UCSD-AML1 (cell line): ENCODE data around the gene SPDYE17.
"Not testable (repeated sequence)": the region's sequence is repeated elsewhere in the genome, so short reads cannot be mapped to it uniquely, and the experiment has no call there.

Experiments
- DNase-seq: peaks from one replicate; lab custom pipeline; 2025; ENCODE audit not compliant: unreplicated experiment; lab: John Stamatoyannopoulos, UW

Gene SPDYE17

GRCh38 chr7:77032261-77032660, at the start of gene SPDYE17:
Gene SPDYE17, minus strand, starts transcription at chr7:77032361. Its CDS starts 1,791 bp downstream, at chr7:77030570.
- not testable (repeated sequence) for DNase-seq

- not testable (repeated sequence) for DNase-seq
These were observed 48.1 kb upstream of the SPDYE17 start for GRCh38 chr7:77080236-77080635.

GRCh38 chr7:77079624-77080023, 47.5 kb upstream of the SPDYE17 start:
- not testable (repeated sequence) for DNase-seq

DNA sequence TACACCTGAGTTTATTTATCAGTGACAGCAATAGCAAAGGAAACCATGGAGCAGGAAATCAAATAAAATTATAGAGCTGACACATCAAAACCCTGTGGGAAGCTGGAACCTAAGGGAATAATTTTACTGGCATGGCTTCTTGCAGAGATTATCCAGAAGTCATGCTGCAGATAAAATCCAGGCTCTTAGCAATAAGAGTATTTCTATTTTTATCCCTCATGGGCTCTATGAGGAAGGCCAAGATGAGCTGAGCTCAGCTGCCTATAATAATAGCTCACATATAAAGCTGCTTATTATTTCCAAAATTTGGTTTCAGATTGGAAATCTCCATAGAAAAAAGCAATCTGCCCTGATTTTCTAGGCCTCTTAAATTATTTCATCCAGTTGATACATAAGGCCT, 47.0 kb upstream of the SPDYE17 start:
- DNase-seq = not testable (repeated sequence)

DNA sequence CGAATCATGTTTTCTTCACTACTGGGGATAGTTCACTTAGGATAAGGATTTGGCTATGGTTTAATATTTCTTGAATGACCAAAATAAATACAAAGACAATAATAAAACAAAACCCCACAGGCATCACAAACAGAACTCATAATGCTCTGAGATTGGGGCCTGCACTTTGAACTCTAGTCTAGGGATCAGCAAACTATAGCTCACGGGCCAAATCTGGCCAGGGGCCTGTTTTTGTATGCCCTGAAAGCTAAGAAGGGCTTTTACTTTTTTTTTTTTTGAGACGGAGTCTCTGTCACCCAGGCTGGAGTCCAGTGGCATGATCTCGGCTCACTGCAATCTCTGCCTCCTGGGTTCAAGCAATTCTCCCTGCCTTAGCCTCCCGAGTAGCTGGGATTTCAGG, 44.9 kb upstream of the SPDYE17 start:
- DNase-seq = not testable (repeated sequence)

GRCh38 chr7:77074786-77075396, 42.7 kb upstream of the SPDYE17 start:
- DNase-seq = not testable (repeated sequence)

DNA sequence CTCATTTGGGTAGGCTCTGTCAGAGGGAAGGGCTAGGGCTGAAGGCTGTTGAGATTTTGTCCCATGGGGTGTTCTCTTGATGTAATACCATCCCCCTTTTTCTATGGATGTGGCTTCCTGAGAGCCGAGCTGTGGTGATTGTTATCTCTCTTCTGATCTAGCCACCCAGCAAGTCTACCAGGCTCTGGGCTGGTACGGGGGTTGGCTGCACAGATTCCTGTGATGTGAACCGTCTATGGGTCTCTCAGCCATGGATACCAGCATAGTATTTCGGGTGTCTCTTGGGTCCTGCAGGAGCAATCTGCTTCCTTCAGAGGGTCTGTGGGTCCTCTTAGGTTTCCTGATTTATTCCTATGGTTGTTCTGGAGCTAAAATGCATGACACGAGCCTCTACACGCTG, 38.9 kb upstream of the SPDYE17 start:
- not testable (repeated sequence) for DNase-seq

GRCh38 chr7:77065869-77066268, 33.7 kb upstream of the SPDYE17 start:
- not testable (repeated sequence) for DNase-seq

DNA sequence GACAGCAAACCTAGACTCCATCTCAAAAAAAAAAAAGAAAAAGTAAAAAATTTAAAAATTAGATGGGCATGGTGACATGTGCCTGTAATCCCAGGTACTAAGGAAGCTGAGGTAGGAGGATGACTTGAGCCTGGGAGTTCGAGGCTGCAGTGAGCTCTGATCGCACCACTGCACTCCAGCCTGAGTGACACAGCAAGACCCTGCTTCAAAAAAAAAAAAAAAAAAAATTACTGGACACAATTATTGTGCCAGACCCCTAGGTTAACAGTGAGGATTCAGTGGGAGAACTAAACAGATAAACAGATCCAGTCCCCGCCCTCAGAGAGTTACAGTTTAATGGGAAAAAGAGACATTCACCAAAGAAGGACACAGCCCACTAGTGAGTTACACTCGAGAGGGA, 31.6 kb upstream of the SPDYE17 start:
- DNase-seq = not testable (repeated sequence)

GRCh38 chr7:77062557-77062956, 30.4 kb upstream of the SPDYE17 start, which contains the start of gene SPDYE18:
Gene SPDYE18, minus strand, starts transcription at chr7:77062558. Its CDS starts 2,046 bp downstream, at chr7:77060512.
- DNase-seq = not testable (repeated sequence)

GRCh38 chr7:77026349-77026748, 5.8 kb downstream of the SPDYE17 start:
- not testable (repeated sequence) for DNase-seq

DNA sequence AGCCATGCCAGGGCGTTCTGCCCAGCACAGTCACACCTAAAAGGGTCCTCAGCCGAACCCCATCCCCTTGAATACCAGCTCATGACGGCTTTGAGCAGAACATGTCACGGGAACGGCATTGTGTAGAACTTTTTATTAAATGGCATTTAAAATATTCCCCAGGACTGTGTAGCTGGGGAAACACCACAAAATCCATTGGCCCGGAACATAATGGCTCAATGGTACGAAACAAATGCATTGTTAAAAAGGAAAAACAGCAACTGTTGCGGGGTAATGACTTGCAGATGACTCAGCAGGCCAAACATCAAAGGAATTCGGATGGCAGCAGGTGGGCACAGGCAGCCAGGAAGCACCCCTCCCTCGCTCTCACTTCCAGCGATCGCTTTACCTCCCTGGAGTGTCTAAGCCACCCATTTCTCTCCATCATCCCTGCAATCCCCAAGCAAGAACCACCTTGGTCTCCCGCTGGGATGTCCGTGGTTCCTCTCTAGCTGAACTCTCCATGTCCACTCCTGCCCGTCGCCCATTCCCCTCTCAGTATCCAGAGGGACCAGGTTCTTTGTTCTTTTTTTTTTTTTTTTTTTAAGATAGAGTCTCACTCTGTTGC, 22.0 kb downstream of the SPDYE17 start:
- DNase-seq = not testable (repeated sequence)

- not testable (repeated sequence) for DNase-seq
These were observed 24.2 kb downstream of the SPDYE17 start for GRCh38 chr7:77008000-77008399.

- not testable (repeated sequence) for DNase-seq
These were observed 25.7 kb downstream of the SPDYE17 start for GRCh38 chr7:77006127-77007110.

DNA sequence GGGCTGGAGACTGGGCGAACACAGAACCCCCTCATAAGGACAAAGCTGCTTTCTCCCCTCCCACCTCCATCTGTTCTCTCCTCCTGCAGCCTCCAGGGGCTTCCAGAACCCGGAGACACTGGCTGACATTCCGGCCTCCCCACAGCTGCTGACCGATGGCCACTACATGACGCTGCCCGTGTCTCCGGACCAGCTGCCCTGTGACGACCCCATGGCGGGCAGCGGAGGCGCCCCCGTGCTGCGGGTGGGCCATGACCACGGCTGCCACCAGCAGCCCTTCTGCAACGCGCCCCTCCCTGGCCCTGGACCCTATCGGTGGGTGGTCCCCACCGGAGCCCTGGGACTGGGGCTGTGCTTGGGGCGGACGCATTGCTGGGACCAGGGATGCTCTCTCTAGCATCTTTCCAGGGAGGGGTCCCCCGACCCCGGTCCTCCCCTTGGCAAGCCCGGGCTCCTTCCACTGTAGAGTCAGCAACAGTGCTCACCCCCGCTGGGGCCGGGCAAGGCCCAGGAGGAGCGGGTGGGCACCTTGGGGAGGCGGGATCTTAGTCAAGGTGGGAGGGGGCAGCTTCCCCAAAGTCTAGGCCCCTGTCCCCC, 26.6 kb downstream of the SPDYE17 start:
- not testable (repeated sequence) for DNase-seq

DNA sequence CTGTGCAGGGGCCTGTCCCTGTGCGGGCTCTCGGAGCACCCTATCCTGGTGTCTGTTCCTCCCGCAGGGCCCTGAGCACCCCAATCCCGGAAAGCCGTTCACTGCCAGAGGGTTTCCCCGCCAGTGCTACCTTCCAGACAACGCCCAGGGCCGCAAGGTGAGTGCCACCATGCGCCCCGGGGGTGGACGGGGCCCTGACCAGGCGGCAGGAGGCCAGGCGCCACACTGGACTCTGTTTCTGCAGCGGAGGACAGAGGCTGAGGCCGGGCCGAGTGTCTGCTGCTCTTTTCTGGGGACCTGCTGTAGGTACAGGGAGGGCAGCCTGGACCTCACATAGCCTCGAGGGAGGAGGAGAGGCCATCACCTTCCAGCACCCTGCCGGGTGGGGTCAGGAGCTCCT, 28.0 kb downstream of the SPDYE17 start:
- not testable (repeated sequence) for DNase-seq

- not testable (repeated sequence) for DNase-seq
These were observed 28.9 kb downstream of the SPDYE17 start for GRCh38 chr7:77003241-77003640.

- DNase-seq = not testable (repeated sequence)
These were observed 29.4 kb downstream of the SPDYE17 start for GRCh38 chr7:77002678-77003233.

GRCh38 chr7:77002104-77002503, 30.1 kb downstream of the SPDYE17 start:
- not testable (repeated sequence) for DNase-seq

- DNase-seq = not testable (repeated sequence)
These were observed 32.6 kb downstream of the SPDYE17 start for GRCh38 chr7:76999474-77000107.
